Activated CD8-positive, alpha-beta memory T cell treated with anti-CD3 and anti-CD28 coated beads for 36 hours (primary cell): ENCODE results near the gene SLC35D3. TPM values are rescaled to one million over a fixed set of nuclear protein-coding genes. Genes with fewer than 3 reads are reported as not detected.
"Not testable (repeated sequence)": the region's sequence is repeated elsewhere in the genome, so short reads cannot be mapped to it uniquely, and the experiment has no call there.

Experiments
- CTCF ChIA-PET: fragments of 350-600 bp; sonication (Branson Sonifier 250); formaldehyde crosslinking; loops from one replicate; lab custom pipeline; 2021; ENCODE audit warnings: antibody characterized with exemption; lab: Charles Lee
- POLR2A ChIA-PET: fragments of 350-600 bp; sonication (Branson Sonifier 250); formaldehyde crosslinking; loops from one replicate; lab custom pipeline; 2021; ENCODE audit warnings: antibody characterized with exemption; lab: Charles Lee
- total RNA-seq, 2 experiments: library from RNA; stranded (reverse); gene quantifications; one replicate each; pipeline ENCODE4 v1.2.3, GENCODE V29; 2021

The SLC35D3 gene
- total RNA-seq, 2 experiments from 2014 or later, result not detected

GRCh38 chr6:136920671-136921380 lies 1.3 kb upstream of the SLC35D3 start:
- ChIA-PET CTCF (interaction anchor here (1.4 to 1.7 kb wide), 2 partner anchors 128 to 277 kb away, joined by 3 to 7 read pairs; partner anchors contain the start of gene MAP3K5), POLR2A (no interaction called here)

- ChIA-PET CTCF (interaction anchor here (1.1 to 1.7 kb wide), 4 partner anchors 99 to 277 kb away, joined by 3 to 7 read pairs (median 4); partner anchors contain the start of genes MAP3K5 and PEX7), POLR2A (no interaction called here)
These were observed 643 bp upstream of the SLC35D3 start for GRCh38 chr6:136921381-136921935.

DNA sequence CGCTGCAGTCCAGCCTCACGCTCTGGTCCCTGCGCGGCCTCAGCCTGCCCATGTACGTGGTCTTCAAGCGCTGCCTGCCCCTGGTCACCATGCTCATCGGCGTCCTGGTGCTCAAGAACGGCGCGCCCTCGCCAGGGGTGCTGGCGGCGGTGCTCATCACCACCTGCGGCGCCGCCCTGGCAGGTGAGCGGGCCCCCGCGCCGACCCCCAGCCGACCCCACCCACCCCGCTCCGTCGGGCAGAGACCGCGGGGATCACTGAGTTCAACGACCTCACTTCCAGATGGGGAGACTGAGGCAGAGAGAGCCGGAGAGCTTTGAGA lies 545 bp downstream of the SLC35D3 start:
- POLR2A ChIA-PET, result no interaction called here
- CTCF ChIA-PET, result interaction anchor here (1.1 to 1.7 kb wide), 2 partner anchors 101 to 130 kb away, joined by 3 to 4 read pairs; partner anchors contain the start of genes MAP3K5 and PEX7

DNA sequence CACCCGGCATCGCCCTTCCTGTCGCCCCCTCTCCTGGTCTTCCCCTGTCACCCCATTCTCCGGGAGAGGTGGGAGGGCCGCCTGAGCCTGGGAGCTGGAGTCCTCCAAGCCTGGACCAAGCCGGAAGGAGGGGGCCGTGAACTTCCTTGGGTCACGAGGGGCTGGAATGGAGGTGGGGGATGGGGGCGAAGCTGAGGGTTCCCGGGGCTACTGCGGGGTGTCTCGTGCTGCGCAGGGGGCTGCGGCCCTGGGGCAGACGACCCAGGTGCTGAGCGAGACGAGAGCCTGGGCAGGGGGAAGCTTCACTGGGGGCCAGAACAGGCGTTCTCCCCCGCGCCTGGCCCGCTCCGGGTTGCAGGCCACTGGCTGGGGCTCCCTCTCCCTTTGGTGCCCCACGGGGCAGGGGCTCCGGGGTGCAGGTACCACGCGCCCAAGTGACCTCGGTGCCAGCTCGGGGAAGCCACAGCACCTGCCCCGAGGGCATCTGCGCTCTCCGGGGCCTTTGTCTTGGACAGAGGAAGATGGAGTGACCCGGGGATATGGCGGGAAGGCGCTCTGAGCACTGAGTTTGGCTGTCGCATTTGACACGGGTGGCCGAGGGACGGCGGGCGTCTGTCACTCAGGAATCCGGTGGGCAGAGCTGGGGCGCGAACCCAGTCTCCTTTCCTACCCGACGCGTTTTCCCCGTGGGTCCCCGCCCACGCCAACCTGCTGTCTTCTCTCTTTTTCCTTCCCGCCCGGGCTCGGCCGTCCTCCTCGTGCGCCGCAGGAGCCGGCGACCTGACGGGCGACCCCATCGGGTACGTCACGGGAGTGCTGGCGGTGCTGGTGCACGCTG lies 1.2 kb downstream of the SLC35D3 start:
- CTCF ChIA-PET, result interaction anchor here (1.7 to 1.9 kb wide), 2 partner anchors 101 kb away, joined by 4 to 7 read pairs; partner anchors contain the start of gene PEX7
- POLR2A ChIA-PET, result no interaction called here

DNA sequence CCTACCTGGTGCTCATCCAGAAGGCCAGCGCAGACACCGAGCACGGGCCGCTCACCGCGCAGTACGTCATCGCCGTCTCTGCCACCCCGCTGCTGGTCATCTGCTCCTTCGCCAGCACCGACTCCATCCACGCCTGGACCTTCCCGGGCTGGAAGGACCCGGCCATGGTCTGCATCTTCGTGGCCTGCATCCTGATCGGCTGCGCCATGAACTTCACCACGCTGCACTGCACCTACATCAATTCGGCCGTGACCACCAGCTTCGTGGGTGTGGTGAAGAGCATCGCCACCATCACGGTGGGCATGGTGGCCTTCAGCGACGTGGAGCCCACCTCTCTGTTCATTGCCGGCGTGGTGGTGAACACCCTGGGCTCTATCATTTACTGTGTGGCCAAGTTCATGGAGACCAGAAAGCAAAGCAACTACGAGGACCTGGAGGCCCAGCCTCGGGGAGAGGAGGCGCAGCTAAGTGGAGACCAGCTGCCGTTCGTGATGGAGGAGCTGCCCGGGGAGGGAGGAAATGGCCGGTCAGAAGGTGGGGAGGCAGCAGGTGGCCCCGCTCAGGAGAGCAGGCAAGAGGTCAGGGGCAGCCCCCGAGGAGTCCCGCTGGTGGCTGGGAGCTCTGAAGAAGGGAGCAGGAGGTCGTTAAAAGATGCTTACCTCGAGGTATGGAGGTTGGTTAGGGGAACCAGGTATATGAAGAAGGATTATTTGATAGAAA lies 2.0 kb downstream of the SLC35D3 start:
- CTCF ChIA-PET, result interaction anchor here (1.9 kb wide), 1 partner anchor 102 kb away, joined by 7 read pairs; the partner anchor contains the start of gene PEX7
- POLR2A ChIA-PET, result no interaction called here

- ChIA-PET POLR2A (no interaction called here), CTCF (no interaction called here)
These were observed 4.3 kb downstream of the SLC35D3 start for GRCh38 chr6:136926383-136926782.

DNA sequence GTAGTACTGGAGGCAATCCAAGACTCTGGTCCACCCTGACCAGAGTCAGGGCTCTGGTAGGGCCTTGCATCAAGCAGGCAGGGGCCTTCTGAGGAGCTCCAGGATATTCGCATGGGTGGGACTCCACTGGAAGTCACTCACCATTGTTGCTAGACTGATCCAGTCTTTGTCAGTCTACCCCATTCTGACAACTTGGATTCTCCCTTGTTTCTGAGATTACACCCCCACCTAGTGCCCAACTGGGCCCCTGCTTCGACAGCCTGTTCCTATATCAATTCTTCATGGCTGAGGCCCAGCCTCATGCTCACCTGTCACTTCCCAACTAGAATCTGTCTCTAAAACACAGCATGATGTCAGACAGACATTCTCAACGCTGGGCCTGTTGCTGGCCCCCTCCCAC lies 5.2 kb downstream of the SLC35D3 start:
- ChIA-PET CTCF (no interaction called here), POLR2A (no interaction called here)

DNA sequence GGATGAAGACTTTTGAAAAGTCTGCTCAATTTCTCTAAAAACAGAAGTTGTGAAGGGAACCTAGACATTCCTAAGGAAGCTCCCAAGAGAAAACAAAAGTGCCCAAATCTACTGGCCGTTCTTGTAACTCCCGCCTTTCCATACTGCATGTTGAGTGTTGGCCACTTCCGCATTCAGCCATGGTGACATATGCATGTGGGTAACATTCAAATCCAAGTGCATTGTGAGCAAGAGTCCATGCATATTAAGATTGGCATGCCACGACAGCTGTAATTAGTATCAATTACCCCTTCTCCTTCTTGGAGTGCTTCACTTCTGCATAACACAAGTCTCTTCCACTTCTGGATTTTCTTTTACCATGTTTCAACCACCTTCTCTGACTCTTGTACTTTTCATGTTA lies 8.4 kb downstream of the SLC35D3 start:
- CTCF ChIA-PET, result no interaction called here

DNA sequence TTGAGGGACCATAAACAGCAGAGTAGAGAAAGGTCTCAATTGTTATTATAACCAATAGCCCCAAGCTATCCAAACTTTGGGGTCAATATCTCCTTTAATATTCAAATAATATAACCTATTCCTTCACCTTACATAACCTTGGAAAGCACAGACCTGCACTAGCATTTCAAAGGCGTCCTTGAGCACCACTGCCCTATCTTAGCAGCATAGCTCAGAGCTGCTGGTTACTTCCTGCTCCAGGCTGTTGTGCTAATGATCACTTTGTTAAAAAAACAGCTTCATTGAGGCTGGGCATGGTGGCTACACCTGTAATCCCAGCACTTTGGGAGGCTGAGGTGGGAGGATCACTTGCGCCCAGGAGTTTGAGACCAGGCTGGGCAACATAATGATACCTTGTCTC lies 10.5 kb downstream of the SLC35D3 start:
- ChIA-PET CTCF (no interaction called here), POLR2A (no interaction called here)

More for the DNA sequence above, 8.4 kb downstream of the SLC35D3 start:
- POLR2A ChIA-PET, result no interaction called here

GRCh38 chr6:136945072-136945471 lies 23.0 kb downstream of the SLC35D3 start:
- ChIA-PET POLR2A (no interaction called here), CTCF (no interaction called here)

DNA sequence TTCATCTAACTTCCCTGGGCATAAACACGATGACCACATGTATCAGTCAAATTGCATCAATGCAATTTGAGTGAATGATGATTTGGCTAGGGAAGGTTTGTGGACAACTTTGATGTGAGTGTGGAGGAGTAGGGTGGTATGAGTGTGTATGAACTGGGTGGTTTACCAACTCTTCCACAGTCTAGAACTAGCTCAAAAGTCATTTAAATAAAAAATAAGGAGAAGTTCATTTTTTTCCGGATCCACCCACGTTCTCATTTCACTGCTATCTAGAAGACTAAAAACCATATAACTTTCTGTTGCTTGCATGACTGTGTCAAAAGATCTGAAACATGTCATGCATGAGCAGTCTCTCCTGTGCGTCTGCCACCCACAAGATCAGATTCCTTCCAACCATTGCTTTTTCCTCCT lies 23.6 kb downstream of the SLC35D3 start:
- ChIA-PET CTCF (no interaction called here), POLR2A (no interaction called here)

GRCh38 chr6:136947037-136947436 lies 24.9 kb downstream of the SLC35D3 start:
- ChIA-PET CTCF (no interaction called here), POLR2A (no interaction called here)

DNA sequence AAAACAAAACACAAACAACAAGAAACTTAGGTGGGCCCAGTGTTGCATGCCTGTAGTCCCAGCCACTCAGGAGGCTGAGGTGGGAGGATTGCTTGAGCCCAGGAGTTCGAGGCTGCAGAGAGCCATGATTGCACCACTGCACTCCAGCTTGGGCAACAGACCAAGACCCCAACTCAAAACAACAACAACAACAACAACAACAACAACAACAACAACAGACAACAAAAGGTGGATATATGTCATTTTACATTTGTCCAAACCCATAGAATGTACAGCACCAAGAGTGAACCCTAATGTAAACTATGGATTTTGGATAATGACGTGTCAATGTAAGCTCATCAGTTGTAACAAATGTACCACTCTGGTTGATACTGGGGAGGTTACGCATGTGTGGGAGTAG lies 27.9 kb downstream of the SLC35D3 start:
- POLR2A ChIA-PET, result not testable (repeated sequence)
- CTCF ChIA-PET, result interaction anchor here (0.6 kb wide), 1 partner anchor 68 kb away, joined by 5 read pairs; no protein-coding TSS in a partner anchor

- ChIA-PET CTCF (no interaction called here), POLR2A (interaction anchor here (0.7 kb wide), 1 partner anchor 92 kb away, joined by 3 read pairs; no protein-coding TSS in a partner anchor)
These were observed 28.5 kb downstream of the SLC35D3 start for GRCh38 chr6:136950436-136951126.

DNA sequence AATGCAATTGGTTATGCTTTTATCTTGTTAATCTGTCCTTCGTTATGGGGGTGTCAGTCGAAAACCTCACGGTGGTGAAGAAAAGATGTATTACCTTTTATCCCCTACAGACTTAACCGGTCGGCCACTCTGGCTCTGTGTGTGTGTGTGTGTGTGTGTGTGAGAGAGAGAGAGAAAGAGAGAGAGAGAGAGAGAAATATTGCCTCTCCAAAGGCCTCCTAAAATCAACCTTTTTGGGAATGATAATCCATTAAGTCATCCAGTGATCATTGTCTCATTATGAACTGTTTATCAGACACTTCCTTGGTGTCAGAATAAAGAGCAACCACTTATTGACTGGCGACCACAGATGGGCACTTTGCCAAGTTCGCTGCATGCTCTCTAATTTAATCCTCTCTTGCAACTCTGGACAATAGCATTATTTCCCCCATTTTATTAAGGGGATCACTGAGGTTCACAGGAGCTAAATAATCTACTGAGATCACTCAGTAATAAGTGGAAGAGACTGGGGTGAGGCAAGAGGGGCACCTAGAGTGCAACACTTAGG lies 30.7 kb downstream of the SLC35D3 start:
- ChIA-PET POLR2A (no interaction called here), CTCF (no interaction called here)

- ChIA-PET POLR2A (no interaction called here), CTCF (no interaction called here)
These were observed 33.0 kb downstream of the SLC35D3 start for GRCh38 chr6:136955123-136955522.

DNA sequence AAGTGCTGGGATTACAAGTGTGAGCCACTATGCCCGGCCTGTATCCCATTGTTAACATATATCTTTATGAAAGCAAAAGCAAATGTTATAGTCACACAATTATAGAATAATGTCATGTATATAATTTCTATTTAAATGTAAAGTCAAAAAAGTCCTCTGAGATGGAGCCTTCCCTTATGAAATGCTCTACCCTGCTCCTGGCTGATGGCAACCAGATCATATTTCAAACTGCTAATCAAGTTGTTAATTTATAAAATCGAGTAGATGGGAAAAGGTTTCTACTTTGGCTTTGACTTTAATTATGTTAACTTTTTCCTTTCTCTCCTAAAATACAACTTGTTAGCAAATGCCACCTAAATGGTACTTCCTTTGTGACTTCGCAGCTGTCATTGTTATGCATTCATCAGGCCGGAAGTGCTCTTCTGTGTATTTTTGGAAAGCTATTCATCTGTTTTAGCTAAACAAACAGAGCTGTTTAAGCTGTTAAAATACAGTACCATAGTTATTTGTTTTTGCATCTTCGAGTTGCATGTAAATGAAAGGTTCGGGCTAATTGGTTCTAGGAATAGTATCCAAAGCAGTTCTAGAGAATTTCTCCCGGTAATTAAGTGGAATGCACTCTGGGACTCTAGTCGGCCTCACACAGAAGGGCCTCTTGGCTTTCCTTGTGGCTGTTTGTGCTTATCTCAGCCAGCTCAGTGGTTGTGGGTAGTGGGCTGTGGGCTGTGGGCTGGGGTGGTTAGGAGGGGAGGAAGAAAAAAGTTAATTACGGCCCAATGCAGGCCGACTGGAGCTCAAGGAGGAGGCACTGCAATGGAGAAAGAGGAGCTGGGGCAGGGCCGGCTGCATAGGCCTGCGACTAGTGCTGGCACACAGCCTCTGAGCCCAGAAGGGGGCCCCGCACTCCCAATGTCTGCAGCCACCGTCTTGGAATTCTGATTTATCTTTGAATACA lies 34.8 kb downstream of the SLC35D3 start:
- ChIA-PET CTCF (no interaction called here), POLR2A (no interaction called here)
